Thyroid gland (tissue), 4 donors: ENCODE results near the gene SCIN. TPM values are rescaled to one million over a fixed set of nuclear protein-coding genes. Genes with fewer than 3 reads are reported as not detected.
A peak's percentile ranks its signal among the peaks of the same experiment; 100 is the strongest.

ENCODE experiments used
- DNase-seq, 2 donors: peaks; one replicate each; pipeline ENCODE4 v3.0.0-alpha.2; 2019
- H3K27ac ChIP-seq, 3 donors: fragments of 200-600 bp; sonication (generic); 1 replicate in 2 of 3; 2 replicates in 1 of 3; pipeline ENCODE4 v1.5.1; 2016 to 2019; ENCODE audit warnings: mild to moderate bottlenecking in 1 of 3, moderate library complexity in 1 of 3
- H3K27me3 ChIP-seq: fragments of 200-600 bp; sonication (generic); one replicate; pipeline ENCODE4 v1.5.1; 2019
- H3K36me3 ChIP-seq, 2 donors: fragments of 200-600 bp; sonication (generic); one replicate each; pipeline ENCODE4 v1.5.1; 2016 to 2019
- H3K4me1 ChIP-seq, 2 donors: fragments of 200-600 bp; sonication (generic); one replicate each; pipeline ENCODE4 v1.5.1; 2017 to 2019
- H3K4me3 ChIP-seq, 3 donors: fragments of 200-600 bp; sonication (generic); replicated peaks in 1 of 3; 1 replicate in 2 of 3; 2 replicates in 1 of 3; pipeline ENCODE4 v1.5.1; 2016; ENCODE audit warnings: mild to moderate bottlenecking in 1 of 3
- H3K9me3 ChIP-seq: fragments of 200-600 bp; sonication (generic); one replicate; pipeline ENCODE4 v1.5.1; 2017
- POLR2A ChIP-seq, 2 donors: fragments of 450-650 bp; IDR thresholded peaks; one replicate each; pipeline ENCODE4 v1.6.1; 2017; ENCODE audit warnings: antibody characterized with exemption in 2 of 2, mild to moderate bottlenecking in 2 of 2, moderate library complexity in 1 of 2
- WGBS, 2 donors: methylation state at CpG; one replicate each; pipeline ENCODE4 v1.1.5; 2017; 5-methylcytosine and 5-hydroxymethylcytosine counted together
- intact Hi-C: fragments of 100-400 bp; cut with DNase I; formaldehyde crosslinking; loops from one replicate; pipeline ENCODE4 v1.15.1; 2023
- total RNA-seq, 4 donors: library from RNA; depleted of rRNA; stranded (reverse); fragments of >200 nt; gene quantifications; one replicate each; pipeline ENCODE4 v1.2.3, GENCODE V29; 2016
- TF ChIP-seq, protein P1 (sequence below), 6 experiments: fragments of 200-600 bp in 3 of 6; fragments of 450-650 bp in 3 of 6; sonication (generic) in 3 of 6; IDR thresholded peaks; one replicate each; pipeline ENCODE4 v1.5.1; 2016 to 2019; ENCODE audit warnings: antibody characterized with exemption in 6 of 6, mild to moderate bottlenecking in 2 of 6, inconsistent platforms in 1 of 6, moderate library complexity in 1 of 6

SCIN gene
- total RNA-seq, 4 donors from 2014 or later: 0.67 to 8.4 (median 3.5) TPM

DNA sequence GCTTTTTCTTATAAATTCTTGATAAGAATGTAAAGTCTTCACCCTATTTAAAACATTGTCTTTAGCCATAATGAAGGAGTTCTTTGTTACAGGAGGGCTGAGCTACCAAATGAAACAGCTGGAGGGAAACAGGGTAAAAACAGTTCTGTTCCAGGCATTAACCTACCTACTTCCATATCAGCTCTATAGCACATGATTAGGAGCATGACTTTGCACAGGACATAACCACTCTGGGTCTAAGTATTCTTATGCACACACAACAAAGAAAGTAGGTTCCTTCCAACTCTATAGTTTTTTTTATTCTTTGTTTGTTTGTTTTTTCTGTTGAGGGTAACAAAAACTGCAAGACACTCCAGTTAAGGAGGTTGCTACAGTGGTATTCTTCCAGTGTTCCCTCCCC, 52.7 kb downstream of the SCIN start:
- Histone ChIP-seq H3K27ac (no peak overlapping the region), H3K4me3 (no peak overlapping the region), H3K36me3 (no peaks in the 10 kb centered on the region), H3K4me1 (peaks cover 0 to 3% of the 10 kb centered on the region in 2 donors), H3K9me3 (no peaks in the 10 kb centered on the region), H3K27me3 (no peaks in the 10 kb centered on the region)
- TF ChIP-seq, protein P1, sequence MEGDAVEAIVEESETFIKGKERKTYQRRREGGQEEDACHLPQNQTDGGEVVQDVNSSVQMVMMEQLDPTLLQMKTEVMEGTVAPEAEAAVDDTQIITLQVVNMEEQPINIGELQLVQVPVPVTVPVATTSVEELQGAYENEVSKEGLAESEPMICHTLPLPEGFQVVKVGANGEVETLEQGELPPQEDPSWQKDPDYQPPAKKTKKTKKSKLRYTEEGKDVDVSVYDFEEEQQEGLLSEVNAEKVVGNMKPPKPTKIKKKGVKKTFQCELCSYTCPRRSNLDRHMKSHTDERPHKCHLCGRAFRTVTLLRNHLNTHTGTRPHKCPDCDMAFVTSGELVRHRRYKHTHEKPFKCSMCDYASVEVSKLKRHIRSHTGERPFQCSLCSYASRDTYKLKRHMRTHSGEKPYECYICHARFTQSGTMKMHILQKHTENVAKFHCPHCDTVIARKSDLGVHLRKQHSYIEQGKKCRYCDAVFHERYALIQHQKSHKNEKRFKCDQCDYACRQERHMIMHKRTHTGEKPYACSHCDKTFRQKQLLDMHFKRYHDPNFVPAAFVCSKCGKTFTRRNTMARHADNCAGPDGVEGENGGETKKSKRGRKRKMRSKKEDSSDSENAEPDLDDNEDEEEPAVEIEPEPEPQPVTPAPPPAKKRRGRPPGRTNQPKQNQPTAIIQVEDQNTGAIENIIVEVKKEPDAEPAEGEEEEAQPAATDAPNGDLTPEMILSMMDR (IDR thresholded peaks at IDR 0.05): no peak
- TF ChIP-seq POLR2A (IDR thresholded peaks at IDR 0.05): no peak
- DNase-seq: no peak
- intact Hi-C loops: no loop called here

GRCh38 chr7:12623885-12624498, 53.5 kb downstream of the SCIN start:
- TF ChIP-seq, protein P1 (IDR thresholded peaks at IDR 0.05): peak; percentile 35 to 97 (median 80)
- TF ChIP-seq POLR2A (IDR thresholded peaks at IDR 0.05): no peak
- WGBS, 2 donors: 21 to 27% methylated on average over 1 of the region's 1 CpG
- intact Hi-C loops: no loop called here

GRCh38 chr7:12625836-12626235, 55.3 kb downstream of the SCIN start:
- Histone ChIP-seq H3K36me3 (no peaks in the 10 kb centered on the region), H3K27me3 (no peaks in the 10 kb centered on the region), H3K27ac (no peak overlapping the region), H3K4me1 (peaks cover 0 to 3% of the 10 kb centered on the region in 2 donors), H3K4me3 (no peak overlapping the region), H3K9me3 (no peaks in the 10 kb centered on the region)
- DNase-seq: no peak
- intact Hi-C loops: loop anchor here (5.0 kb wide), 1 partner anchor 104 kb away; no protein-coding TSS in a partner anchor
- WGBS, 2 donors: 44 to 49% methylated on average over 4 of the region's 4 CpGs
- TF ChIP-seq, protein P1 (IDR thresholded peaks at IDR 0.05): no peak
- TF ChIP-seq POLR2A (IDR thresholded peaks at IDR 0.05): no peak

More at GRCh38 chr7:12623885-12624498, 53.5 kb downstream of the SCIN start:
- no peak for DNase-seq
- no peak overlapping the region for H3K4me3 ChIP-seq
- no peak overlapping the region for H3K27ac ChIP-seq
- no peaks in the 10 kb centered on the region for H3K27me3 ChIP-seq
- H3K36me3 ChIP-seq: no peaks in the 10 kb centered on the region
- H3K9me3 ChIP-seq: no peaks in the 10 kb centered on the region
- H3K4me1 ChIP-seq: peaks cover 0 to 3% of the 10 kb centered on the region in 2 donors

DNA sequence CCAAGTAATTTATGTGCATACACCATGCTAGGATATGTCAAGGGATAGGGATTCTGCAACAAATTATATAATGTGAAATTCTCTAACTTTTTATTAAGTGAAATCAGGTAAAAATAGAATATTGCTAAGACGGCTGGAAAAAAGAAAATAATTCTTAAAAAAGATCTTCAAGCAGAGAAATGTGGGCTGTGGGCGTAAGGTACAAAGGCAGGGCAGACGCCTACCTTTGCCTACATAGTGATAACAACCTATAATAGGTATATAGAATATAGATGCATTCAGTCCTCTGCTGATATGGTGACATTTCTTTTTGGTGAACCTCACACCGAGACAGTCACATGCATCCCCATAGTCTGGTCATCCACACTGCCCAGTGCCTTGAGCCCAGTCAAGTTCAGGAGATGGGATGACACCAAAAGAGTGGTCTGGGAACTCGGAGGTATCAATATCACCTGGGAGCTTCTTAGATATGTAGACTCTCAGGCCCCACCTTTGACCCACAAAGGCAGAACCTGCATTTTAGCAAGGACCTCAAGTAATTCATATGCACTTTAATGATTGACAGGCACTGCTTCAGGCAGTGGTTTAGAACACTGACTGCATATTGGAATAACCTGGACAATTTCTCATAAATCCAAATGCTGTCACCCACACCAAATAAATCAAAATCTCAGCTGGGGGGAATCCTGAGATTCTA, 59.4 kb downstream of the SCIN start:
- TF ChIP-seq, protein P1 (IDR thresholded peaks at IDR 0.05): no peak
- no peak for TF ChIP-seq POLR2A (IDR thresholded peaks at IDR 0.05)
- Histone ChIP-seq H3K9me3 (no peaks in the 10 kb centered on the region), H3K36me3 (no peaks in the 10 kb centered on the region), H3K4me1 (no peaks in the 10 kb centered on the region), H3K27me3 (no peaks in the 10 kb centered on the region), H3K4me3 (no peak overlapping the region), H3K27ac (no peak overlapping the region)
- WGBS, 2 donors: 84 to 93% methylated on average over 5 of the region's 5 CpGs
- intact Hi-C loops: loop anchor here (5.0 kb wide), 1 partner anchor 108 kb away; no protein-coding TSS in a partner anchor
- no peak for DNase-seq

DNA sequence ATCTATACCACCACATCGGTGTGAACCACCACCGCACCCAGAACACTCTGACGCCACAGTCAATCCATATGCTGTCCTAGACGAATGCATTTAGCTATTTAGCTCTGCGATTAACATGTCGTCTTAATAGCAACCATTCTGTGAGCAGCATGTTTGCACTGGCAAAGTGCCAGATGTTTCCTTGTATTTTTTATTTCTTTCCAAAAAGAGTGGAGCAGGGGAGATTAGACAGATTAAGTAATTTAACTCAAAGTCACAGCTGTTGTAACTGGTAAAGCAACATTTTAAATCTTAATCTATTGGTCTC, 59.9 kb downstream of the SCIN start:
- DNase-seq: no peak
- H3K27me3 ChIP-seq: no peaks in the 10 kb centered on the region
- H3K36me3 ChIP-seq: no peaks in the 10 kb centered on the region
- intact Hi-C loops: no loop called here
- TF ChIP-seq, protein P1 (IDR thresholded peaks at IDR 0.05): no peak
- no peak for TF ChIP-seq POLR2A (IDR thresholded peaks at IDR 0.05)
- H3K4me1 ChIP-seq: no peaks in the 10 kb centered on the region
- no peak overlapping the region for H3K27ac ChIP-seq
- H3K9me3 ChIP-seq: no peaks in the 10 kb centered on the region
- H3K4me3 ChIP-seq: no peak overlapping the region
- 71 to 82% methylated on average over 6 of the region's 6 CpGs for WGBS, 2 donors
